GM21526 (cell line): ENCODE results near the gene ROR1.
"Not testable (repeated sequence)": the region's sequence is repeated elsewhere in the genome, so short reads cannot be mapped to it uniquely, and the experiment has no call there.

ENCODE experiments used
- ATAC-seq: cut with Tn5 transposase; IDR thresholded peaks from one replicate; pipeline ENCODE4 v1.9.1; 2021; ENCODE audit warnings: moderate library complexity; ENCODE audit not compliant: unreplicated experiment, low FRiP score

Gene ROR1

DNA sequence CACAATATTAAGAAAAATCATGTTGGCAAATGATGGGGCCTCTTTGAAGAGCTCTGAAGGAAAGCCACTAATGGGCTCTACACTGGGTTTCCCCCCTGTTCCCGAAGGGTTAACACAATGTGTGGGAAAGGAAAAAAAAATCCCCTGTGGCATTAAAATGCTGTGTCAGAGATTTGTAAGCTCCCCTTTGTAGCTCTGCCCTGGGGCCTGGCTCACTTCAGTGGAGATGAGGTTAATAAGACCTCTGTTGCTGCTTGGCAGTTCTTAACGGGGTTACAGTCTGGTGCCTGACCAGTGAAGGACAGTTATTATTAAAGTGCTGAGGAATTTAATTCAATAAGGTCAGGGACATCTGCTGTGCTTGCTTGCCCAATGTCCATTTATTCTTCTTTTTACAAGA, 299.9 kb downstream of the ROR1 start:
- no peak for ATAC-seq

DNA sequence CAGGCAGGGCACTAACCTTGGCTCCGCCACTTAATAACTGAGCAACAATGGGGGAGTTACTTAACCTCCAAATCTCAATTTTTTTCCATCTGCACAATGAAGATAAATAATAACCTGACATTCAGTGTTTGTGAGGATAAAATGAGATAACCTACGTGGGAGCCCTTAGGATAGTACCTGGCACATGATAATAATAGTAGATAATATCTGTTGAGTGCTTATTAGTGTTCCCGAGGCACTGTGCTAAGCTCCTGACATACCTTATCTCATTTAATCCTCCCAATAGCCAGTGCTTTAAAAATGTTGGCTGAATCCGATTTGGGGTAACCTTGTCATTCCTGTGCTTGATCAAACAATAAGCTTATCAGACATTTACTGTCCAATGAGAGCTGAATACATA, 300.9 kb downstream of the ROR1 start:
- no peak for ATAC-seq

GRCh38 chr1:64077281-64077940, 303.6 kb downstream of the ROR1 start:
- no peak for ATAC-seq

GRCh38 chr1:64080941-64081562, 307.2 kb downstream of the ROR1 start:
- ATAC-seq: no peak

GRCh38 chr1:64082459-64082858, 308.6 kb downstream of the ROR1 start:
- ATAC-seq: no peak

- ATAC-seq: no peak
Measured at GRCh38 chr1:64084451-64084850, 310.6 kb downstream of the ROR1 start.

- ATAC-seq: no peak
Measured at GRCh38 chr1:64087768-64088167, 314.0 kb downstream of the ROR1 start.

DNA sequence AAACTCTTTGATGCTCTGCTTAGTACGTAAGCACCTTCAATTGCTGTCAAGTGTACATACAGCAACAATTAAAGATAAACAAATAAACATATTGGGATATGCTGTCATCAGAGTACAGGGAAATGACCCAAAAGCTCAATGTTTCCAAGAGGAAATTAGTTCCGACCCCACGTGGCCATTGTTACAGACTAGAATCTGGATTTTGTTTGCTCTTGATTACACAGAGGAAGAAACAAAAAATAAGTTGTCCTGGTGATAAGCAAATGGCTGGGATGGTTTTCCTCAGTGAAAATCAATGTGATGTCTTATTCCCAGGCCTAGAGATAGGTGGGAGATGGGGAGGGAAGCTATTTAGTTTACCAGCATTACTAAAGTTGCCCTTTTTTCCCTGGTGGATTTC, 316.6 kb downstream of the ROR1 start:
- no peak for ATAC-seq

- no peak for ATAC-seq
Measured at GRCh38 chr1:64092851-64093371, 319.1 kb downstream of the ROR1 start.

DNA sequence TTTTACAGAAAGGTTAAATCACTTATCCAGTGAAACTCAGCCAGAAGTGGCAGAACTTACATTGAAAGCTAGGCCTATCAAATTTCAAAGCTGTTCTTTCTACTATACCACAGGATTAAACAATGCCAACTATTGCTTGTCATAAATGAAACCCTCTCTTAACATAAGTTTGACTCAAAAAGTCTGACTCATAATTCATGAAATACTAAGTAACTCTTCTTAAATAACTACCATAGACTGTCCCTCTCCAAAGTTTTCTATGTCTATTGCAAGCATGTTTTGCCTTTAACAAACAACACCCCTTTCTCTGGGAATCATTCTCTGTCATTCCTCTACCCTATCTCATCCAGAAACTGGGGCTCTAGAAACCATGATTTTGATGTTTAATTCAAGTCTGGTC, 320.1 kb downstream of the ROR1 start:
- no peak for ATAC-seq

- ATAC-seq: no peak
Measured at GRCh38 chr1:64095832-64096231, 322.0 kb downstream of the ROR1 start.

DNA sequence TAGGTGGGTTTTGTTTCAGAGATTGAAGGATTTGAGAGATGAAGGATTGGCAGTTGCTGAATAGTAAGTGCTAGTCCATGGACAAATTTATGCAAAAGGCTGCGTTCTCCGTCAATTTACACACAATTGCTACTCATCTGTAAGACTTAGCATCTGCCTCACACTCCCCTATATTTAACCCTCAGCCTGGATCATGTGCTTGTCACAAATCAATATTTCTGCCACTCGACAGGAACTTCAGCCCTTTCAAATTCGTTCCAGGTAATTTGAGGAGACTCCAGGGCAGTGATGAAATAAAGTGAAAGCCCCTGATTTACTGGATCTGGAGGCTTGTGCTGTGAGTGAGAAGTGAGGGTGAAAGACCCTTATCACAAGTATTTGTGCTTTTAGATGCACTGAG, 324.0 kb downstream of the ROR1 start:
- ATAC-seq: no peak

GRCh38 chr1:64098436-64098835, 324.6 kb downstream of the ROR1 start:
- no peak for ATAC-seq

DNA sequence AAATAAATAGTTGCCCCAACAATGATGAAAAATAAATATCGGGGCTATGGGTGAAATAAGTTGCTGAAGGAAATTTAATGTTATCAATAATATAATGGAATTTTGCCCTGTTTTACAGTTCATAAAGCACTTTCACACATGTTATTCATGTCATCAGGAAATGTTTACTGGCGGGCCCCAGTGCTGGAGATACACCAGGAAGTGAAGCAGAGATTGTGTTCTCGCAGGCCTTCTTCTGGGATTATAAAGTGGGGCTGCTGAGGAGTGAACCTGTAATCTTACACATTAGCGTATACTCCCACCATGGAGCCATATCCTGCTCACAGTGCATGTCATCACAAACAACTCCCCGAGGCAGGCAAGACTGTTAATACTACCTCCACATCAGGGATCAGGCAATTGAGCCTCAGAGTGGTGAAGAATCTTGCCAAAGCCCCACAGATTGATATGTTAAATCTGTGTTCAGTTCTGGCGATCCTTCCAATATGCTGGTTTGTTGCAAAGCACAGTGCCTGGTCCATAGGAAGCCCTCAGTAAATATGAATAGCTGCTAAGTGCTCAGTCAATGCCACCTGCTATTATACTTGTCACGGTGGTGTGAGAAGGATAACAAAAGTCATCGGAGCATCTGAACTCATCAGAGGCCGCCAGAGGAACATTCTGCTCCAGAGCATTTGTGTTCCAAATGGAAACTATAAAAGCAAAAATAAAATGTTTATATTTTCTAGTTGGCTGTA, 325.2 kb downstream of the ROR1 start:
- no peak for ATAC-seq

DNA sequence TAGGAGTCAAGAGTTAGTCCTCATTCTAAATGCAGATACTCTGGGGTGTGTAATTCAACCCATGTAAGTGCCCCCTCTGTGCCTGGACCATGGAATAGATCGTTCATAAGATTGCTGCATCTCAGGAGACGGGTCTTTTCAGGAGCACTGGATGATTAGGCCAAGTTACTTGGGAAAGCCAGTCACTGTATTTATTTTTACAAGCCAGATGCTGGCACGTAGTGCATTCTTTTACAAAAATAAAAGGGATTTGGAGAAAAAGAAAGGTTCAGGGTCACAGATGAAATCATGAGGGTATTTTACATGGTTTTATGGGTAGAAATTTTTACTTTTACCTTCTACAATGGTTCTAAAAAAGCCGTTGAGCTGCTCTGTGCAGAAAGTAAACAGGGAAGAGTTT, 327.0 kb downstream of the ROR1 start:
- no peak for ATAC-seq

DNA sequence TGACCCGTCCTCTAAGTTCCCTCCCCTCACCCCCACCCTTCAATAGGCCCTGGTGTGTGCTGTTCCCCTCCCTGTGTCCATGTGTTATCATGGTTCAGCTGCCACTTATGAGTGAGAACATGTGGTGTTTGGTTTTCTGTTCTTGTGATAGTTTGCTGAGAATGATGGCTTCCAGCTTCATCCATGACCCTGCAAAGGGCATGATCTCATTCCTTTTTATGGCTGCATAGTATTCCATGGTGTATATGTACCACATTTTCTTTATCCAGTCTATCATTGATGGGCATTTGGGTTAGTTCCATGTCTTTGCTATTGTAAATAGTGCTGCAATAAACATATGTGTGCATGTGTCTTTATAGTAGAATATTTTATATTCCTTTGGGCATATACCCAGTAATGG, 330.8 kb downstream of the ROR1 start:
- ATAC-seq: not testable (repeated sequence)

GRCh38 chr1:64107118-64107519, 333.3 kb downstream of the ROR1 start:
- ATAC-seq: no peak

DNA sequence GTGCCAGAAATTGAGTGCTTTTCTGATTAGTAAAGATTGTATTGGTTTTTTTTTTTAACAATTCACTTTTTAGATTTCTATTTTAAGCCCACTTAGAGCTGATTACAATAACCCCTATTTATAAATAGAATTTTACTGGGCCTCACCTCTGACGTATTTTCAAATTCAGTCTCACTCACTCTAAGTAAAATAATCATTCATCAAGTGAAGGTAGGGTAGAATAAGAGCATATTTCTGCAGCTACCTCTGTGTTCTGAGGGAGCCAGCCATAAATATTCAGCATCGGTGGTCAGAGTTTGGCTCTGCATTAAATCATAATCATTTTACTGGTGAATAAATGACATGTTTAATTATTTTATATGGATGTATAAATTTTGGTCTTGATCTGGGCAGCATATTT, 333.8 kb downstream of the ROR1 start:
- ATAC-seq: no peak

DNA sequence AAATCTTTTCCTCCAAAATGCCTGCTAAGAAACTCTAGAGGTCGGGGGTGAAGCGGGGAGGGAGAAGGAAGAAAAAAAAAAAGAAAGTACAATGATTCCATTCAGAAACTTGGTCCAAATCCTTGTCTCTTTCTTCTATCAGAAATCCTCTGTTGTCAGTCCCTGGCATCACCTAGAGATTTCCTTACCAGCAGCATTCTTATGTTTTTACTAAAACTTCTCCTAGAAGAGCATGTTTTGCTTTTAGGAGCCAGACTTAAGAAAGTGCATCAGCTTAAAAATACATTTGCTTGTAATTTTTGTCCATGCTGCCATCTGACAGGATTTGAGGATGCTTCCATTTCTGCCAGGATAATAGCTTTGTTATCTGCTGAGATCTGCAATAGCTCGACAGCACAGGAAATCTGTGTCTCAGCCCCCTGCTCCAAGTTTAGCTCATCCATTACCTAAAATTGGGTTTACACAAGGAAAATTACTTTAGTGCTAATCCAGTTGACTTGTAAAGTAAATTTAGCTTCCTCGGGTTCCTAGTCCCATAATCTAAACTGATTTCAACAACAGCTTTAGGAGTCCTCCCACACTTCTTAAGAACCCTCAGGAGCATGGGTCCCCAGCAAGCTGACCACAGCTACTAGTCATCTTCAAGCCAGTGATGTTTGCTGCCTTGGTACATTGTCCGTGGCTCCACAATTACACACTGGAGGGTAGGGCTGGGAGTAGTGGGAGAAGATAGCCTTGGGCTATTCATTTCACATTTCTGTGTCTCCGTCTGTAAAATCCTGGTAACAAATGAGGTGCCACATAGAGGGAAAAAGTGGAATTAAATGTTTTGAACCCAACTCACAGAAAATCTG, 337.3 kb downstream of the ROR1 start:
- ATAC-seq: no peak

GRCh38 chr1:64111787-64112186, 338.0 kb downstream of the ROR1 start:
- ATAC-seq: no peak

DNA sequence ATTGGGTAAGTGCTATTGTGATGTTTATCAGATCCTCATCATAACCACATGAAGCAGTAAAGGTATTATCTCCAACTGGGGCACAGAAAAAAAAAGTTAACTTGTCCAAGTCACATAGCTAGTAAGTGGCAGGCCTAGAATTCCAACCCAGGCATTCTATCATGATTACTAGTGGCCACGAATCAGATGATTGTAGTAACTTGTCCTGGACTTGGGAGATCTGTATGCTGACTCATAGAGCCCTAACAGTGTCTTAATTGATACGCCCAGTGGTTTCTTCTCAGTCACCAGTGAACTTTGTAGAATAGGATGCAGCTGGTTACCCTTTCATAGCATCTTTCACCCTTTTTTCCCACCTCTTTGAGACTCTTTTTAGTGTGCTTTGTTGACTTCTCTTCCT, 338.5 kb downstream of the ROR1 start:
- no peak for ATAC-seq
